ENCODE results near the gene KAT2B. TPM values are rescaled to one million over a fixed set of nuclear protein-coding genes. Genes with fewer than 3 reads are reported as not detected.
"Not testable (repeated sequence)": the region's sequence is repeated elsewhere in the genome, so short reads cannot be mapped to it uniquely, and the experiment has no call there.

KAT2B gene
- total RNA-seq, 2 donors from 2014 or later: 16.4 to 31.7 TPM

GRCh38 chr3:20008646-20009045, 31.6 kb upstream of the KAT2B start:
- intact Hi-C loops (cut with DNase I): no loop called here
- TF ChIP-seq CTCF (IDR thresholded peaks at IDR 0.05) (no peak), POLR2AphosphoS5 (IDR thresholded peaks at IDR 0.05) (no peak), POLR2A (IDR thresholded peaks at IDR 0.05) (no peak)
- H3K4me1 ChIP-seq (replicated peaks): no peaks in the 10 kb centered on the region
- 65% methylated on average over 2 of the region's 2 CpGs for WGBS
- H3K36me3 ChIP-seq: no peaks in the 10 kb centered on the region
- no peak overlapping the region for H3K27ac ChIP-seq
- H3K4me3 ChIP-seq: no peak overlapping the region
- DNase-seq (ENCODE audit: low spot score): no peak
- no peaks in the 10 kb centered on the region for H3K27me3 ChIP-seq (replicated peaks; ENCODE audit: insufficient read depth)
- no peaks in the 10 kb centered on the region for H3K9me3 ChIP-seq

GRCh38 chr3:20012164-20012563, 28.1 kb upstream of the KAT2B start, which contains the start of gene PP2D1:
Gene PP2D1, minus strand, starts transcription at chr3:20012264. Its CDS starts 192 bp downstream, at chr3:20012072.
- Histone ChIP-seq H3K9me3 (no peaks in the 10 kb centered on the region), H3K36me3 (no peaks in the 10 kb centered on the region), H3K27me3 (replicated peaks; ENCODE audit: insufficient read depth) (no peaks in the 10 kb centered on the region), H3K4me1 (replicated peaks) (no peaks in the 10 kb centered on the region), H3K27ac (no peak within 1 kb of the TSS), H3K4me3 (no peak within 1 kb of the TSS)
- intact Hi-C loops (cut with DNase I): no loop called here
- WGBS: 95% methylated on average over 4 of the region's 4 CpGs
- TF ChIP-seq POLR2AphosphoS5 (IDR thresholded peaks at IDR 0.05) (no peak), CTCF (IDR thresholded peaks at IDR 0.05) (no peak), POLR2A (IDR thresholded peaks at IDR 0.05) (no peak)
- no peak for DNase-seq (ENCODE audit: low spot score)

GRCh38 chr3:20013396-20013795, 26.9 kb upstream of the KAT2B start:
- intact Hi-C loops (cut with DNase I): no loop called here
- no peaks in the 10 kb centered on the region for H3K36me3 ChIP-seq
- no peak for TF ChIP-seq POLR2AphosphoS5 (IDR thresholded peaks at IDR 0.05)
- TF ChIP-seq POLR2A (IDR thresholded peaks at IDR 0.05): no peak
- no peak for TF ChIP-seq CTCF (IDR thresholded peaks at IDR 0.05)
- no peaks in the 10 kb centered on the region for H3K9me3 ChIP-seq
- H3K4me3 ChIP-seq: no peak overlapping the region
- no peak overlapping the region for H3K27ac ChIP-seq
- no peaks in the 10 kb centered on the region for H3K4me1 ChIP-seq (replicated peaks)
- no peaks in the 10 kb centered on the region for H3K27me3 ChIP-seq (replicated peaks; ENCODE audit: insufficient read depth)
- DNase-seq (ENCODE audit: low spot score): no peak
- 88% methylated on average over 1 of the region's 1 CpG for WGBS

- TF ChIP-seq CTCF (IDR thresholded peaks at IDR 0.05) (no peak), POLR2AphosphoS5 (IDR thresholded peaks at IDR 0.05) (no peak), POLR2A (IDR thresholded peaks at IDR 0.05) (no peak)
- Histone ChIP-seq H3K36me3 (no peaks in the 10 kb centered on the region), H3K27ac (no peak overlapping the region), H3K9me3 (no peaks in the 10 kb centered on the region), H3K27me3 (replicated peaks; ENCODE audit: insufficient read depth) (no peaks in the 10 kb centered on the region), H3K4me1 (replicated peaks) (no peaks in the 10 kb centered on the region), H3K4me3 (no peak overlapping the region)
- intact Hi-C loops (cut with DNase I): no loop called here
- DNase-seq (ENCODE audit: low spot score): no peak
- 100% methylated on average over 1 of the region's 1 CpG for WGBS
Observed at GRCh38 chr3:20015525-20015924, 24.7 kb upstream of the KAT2B start.

- not testable (repeated sequence) for H3K4me1 ChIP-seq (replicated peaks); DNase-seq (ENCODE audit: low spot score)
- WGBS: 94% methylated on average over 3 of the region's 3 CpGs
Observed at GRCh38 chr3:20016076-20016475, 24.2 kb upstream of the KAT2B start.

More at GRCh38 chr3:20016076-20016475, 24.2 kb upstream of the KAT2B start:
- H3K4me3 ChIP-seq; H3K9me3 ChIP-seq; H3K27me3 ChIP-seq (replicated peaks; ENCODE audit: insufficient read depth); intact Hi-C loops (cut with DNase I); H3K27ac ChIP-seq; H3K36me3 ChIP-seq: not testable (repeated sequence)
